MM.1S (cell line): ENCODE results near the gene TMEM123.

Experiments used
- DNase-seq: peaks from one replicate; pipeline ENCODE4 v3.0.0-alpha.2; 2015
- H2AFZ ChIP-seq: fragments of 300-600 bp; sonication (generic); 2 replicates; pipeline ENCODE4 v1.6.0; 2016; ENCODE audit warnings: antibody characterized with exemption, low read length
- H3F3A ChIP-seq: fragments of 300-600 bp; sonication (generic); 2 replicates; pipeline ENCODE4 v1.6.1; 2016; ENCODE audit warnings: mild to moderate bottlenecking, antibody characterized with exemption, low read length, moderate library complexity, mixed read lengths; ENCODE audit not compliant: insufficient read depth
- H3K27ac ChIP-seq: fragments of 300-600 bp; sonication (generic); 2 replicates; pipeline ENCODE4 v1.5.1; 2016; ENCODE audit warnings: mild to moderate bottlenecking, low read length
- H3K27me3 ChIP-seq: fragments of 300-600 bp; sonication (generic); replicated peaks from 2 replicates; pipeline ENCODE4 v1.6.0; 2016; ENCODE audit warnings: low read length; ENCODE audit not compliant: insufficient read depth
- H3K36me3 ChIP-seq: fragments of 300-600 bp; sonication (generic); replicated peaks from 2 replicates; pipeline ENCODE4 v1.6.1; 2016; ENCODE audit warnings: mild to moderate bottlenecking, low read length, mixed read lengths; ENCODE audit not compliant: insufficient read depth
- H3K4me1 ChIP-seq: fragments of 300-600 bp; sonication (generic); 2 replicates; pipeline ENCODE4 v1.6.1; 2016; ENCODE audit warnings: low read length, mixed read lengths
- H3K4me2 ChIP-seq: fragments of 300-600 bp; sonication (generic); 2 replicates; pipeline ENCODE4 v1.6.0; 2016; ENCODE audit warnings: low read depth, low read length
- H3K4me3 ChIP-seq: fragments of 300-600 bp; sonication (generic); 2 replicates; pipeline ENCODE4 v1.5.1; 2016; ENCODE audit warnings: low read length, mixed read lengths
- H3K79me2 ChIP-seq: fragments of 300-600 bp; sonication (generic); 2 replicates; pipeline ENCODE4 v1.6.1; 2016; ENCODE audit warnings: mixed run types, low read length, mixed read lengths
- H3K9ac ChIP-seq: fragments of 300-600 bp; sonication (generic); 2 replicates; pipeline ENCODE4 v1.6.1; 2016; ENCODE audit warnings: low read length, mixed read lengths
- H3K9me2 ChIP-seq: fragments of 300-600 bp; sonication (generic); replicated peaks from 2 replicates; pipeline ENCODE4 v1.6.1; 2016; ENCODE audit warnings: mild to moderate bottlenecking, low read length, mixed read lengths; ENCODE audit not compliant: insufficient read depth
- H3K9me3 ChIP-seq: fragments of 300-600 bp; sonication (generic); replicated peaks from 2 replicates; pipeline ENCODE4 v1.6.1; 2016; ENCODE audit warnings: mild to moderate bottlenecking, low read length, mixed read lengths; ENCODE audit not compliant: insufficient read depth
- H4K20me1 ChIP-seq: fragments of 300-600 bp; sonication (generic); 2 replicates; pipeline ENCODE4 v1.6.1; 2016; ENCODE audit warnings: mild to moderate bottlenecking, low read length, moderate library complexity, mixed read lengths; ENCODE audit not compliant: insufficient read depth
- EZH2 ChIP-seq: fragments of 300-600 bp; sonication (generic); optimal IDR thresholded peaks from 2 replicates; pipeline ENCODE3; 2017; ENCODE audit warnings: low read depth, mild to moderate bottlenecking, antibody characterized with exemption, low read length, mixed read lengths
- EZH2phosphoT487 ChIP-seq: fragments of 300-600 bp; sonication (generic); IDR thresholded peaks from 2 replicates; pipeline ENCODE4 v1.6.1; 2018; ENCODE audit warnings: antibody characterized with exemption, low read length
- TF ChIP-seq, protein P1 (sequence below): fragments of 300-600 bp; sonication (generic); IDR thresholded peaks from 2 replicates; pipeline ENCODE4 v1.5.1; 2016; ENCODE audit warnings: antibody characterized with exemption, low read length, mixed read lengths

Gene TMEM123

DNA sequence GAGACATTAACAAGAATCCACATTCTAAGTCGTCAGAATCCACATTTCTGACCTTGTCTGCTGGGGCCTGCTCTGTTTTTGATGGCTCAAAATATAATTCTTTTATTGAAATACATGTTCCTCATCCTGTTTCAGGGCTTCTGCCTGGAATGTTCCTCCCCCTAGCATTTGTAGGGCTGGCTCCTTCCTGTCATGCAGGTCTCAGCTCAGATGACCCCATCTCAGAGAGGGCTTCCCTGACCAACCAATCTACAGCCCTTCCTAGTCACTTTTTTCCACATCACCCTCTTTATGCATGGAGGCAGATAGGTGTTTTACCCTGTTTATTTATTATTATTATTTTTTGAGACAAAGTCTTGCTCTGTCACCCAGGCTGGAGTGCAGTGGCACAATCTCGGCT lies 14.8 kb downstream of the TMEM123 start:
- H3K9me3 ChIP-seq = no peaks in the 10 kb centered on the region
- H3K4me2 ChIP-seq = no peak overlapping the region
- no peak overlapping the region for H2AFZ ChIP-seq
- TF ChIP-seq, protein P1, sequence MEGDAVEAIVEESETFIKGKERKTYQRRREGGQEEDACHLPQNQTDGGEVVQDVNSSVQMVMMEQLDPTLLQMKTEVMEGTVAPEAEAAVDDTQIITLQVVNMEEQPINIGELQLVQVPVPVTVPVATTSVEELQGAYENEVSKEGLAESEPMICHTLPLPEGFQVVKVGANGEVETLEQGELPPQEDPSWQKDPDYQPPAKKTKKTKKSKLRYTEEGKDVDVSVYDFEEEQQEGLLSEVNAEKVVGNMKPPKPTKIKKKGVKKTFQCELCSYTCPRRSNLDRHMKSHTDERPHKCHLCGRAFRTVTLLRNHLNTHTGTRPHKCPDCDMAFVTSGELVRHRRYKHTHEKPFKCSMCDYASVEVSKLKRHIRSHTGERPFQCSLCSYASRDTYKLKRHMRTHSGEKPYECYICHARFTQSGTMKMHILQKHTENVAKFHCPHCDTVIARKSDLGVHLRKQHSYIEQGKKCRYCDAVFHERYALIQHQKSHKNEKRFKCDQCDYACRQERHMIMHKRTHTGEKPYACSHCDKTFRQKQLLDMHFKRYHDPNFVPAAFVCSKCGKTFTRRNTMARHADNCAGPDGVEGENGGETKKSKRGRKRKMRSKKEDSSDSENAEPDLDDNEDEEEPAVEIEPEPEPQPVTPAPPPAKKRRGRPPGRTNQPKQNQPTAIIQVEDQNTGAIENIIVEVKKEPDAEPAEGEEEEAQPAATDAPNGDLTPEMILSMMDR = no peak
- TF ChIP-seq EZH2 = no peak
- H3K4me1 ChIP-seq = no peaks in the 10 kb centered on the region
- H3K36me3 ChIP-seq = no peaks in the 10 kb centered on the region; the same call in 1 of the 2 replicates
- peaks cover 69% of the 10 kb centered on the region for H3K79me2 ChIP-seq
- no peaks in the 10 kb centered on the region for H4K20me1 ChIP-seq
- H3K9ac ChIP-seq = no peak overlapping the region
- no peak overlapping the region for H3K4me3 ChIP-seq
- no peak for DNase-seq
- H3F3A ChIP-seq = no peaks in the 10 kb centered on the region
- no peaks in the 10 kb centered on the region for H3K9me2 ChIP-seq
- H3K27me3 ChIP-seq = no peaks in the 10 kb centered on the region
- H3K27ac ChIP-seq = no peak overlapping the region

DNA sequence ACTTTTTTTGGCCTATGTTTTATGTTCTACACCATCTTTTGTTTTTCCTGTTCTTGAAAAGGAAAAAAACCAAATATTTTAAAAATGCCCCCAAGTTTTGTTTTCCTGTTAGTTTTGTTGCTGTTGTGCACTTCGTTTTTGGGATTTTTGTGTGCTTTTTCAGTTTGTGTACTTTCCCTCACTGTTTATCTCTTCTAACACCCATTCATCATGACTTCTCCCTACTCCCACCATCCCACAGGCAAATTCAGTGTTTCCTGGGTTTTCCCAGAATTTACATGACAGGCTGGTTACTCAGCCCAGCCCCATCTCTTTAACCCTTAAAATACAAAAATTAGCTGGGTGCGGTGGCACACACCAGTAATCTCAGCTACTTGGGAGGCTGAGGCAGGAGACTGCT lies 15.6 kb downstream of the TMEM123 start:
- H3K9me3 ChIP-seq = no peaks in the 10 kb centered on the region
- no peak overlapping the region for H3K4me2 ChIP-seq
- H3K79me2 ChIP-seq = peaks cover 71% of the 10 kb centered on the region
- no peak for DNase-seq
- no peaks in the 10 kb centered on the region; the same call in 1 of the 2 replicates for H3K36me3 ChIP-seq
- TF ChIP-seq EZH2 = no peak
- no peak for TF ChIP-seq EZH2phosphoT487
- TF ChIP-seq, protein P1 = no peak
- no peaks in the 10 kb centered on the region for H3F3A ChIP-seq
- H3K4me3 ChIP-seq = no peak overlapping the region
- no peak overlapping the region for H3K9ac ChIP-seq
- no peak overlapping the region for H3K27ac ChIP-seq
- H2AFZ ChIP-seq = no peak overlapping the region
- H4K20me1 ChIP-seq = no peaks in the 10 kb centered on the region
- no peaks in the 10 kb centered on the region for H3K9me2 ChIP-seq
- no peaks in the 10 kb centered on the region for H3K27me3 ChIP-seq
- no peaks in the 10 kb centered on the region for H3K4me1 ChIP-seq

DNA sequence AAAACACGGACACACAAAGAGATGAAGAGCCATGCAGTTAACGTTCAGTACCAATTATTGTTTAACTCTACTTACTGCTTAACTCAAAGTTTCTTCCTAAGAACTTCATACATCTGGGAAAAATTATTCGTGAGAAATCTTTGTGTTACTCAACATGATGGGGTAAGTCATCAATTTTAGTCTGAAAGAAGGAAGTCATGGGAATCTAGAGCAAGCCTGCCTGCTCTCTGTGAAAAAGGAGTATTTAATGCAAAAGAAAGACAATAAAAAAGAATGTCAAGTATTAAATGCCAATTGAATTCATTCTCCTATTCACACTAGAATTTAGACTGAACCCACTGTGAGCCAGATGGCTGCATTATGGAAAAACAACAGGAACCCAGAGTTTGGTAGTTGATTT lies 16.0 kb downstream of the TMEM123 start:
- H3K27ac ChIP-seq = no peak overlapping the region
- H3K9ac ChIP-seq = no peak overlapping the region
- H3K27me3 ChIP-seq = no peaks in the 10 kb centered on the region
- H3K36me3 ChIP-seq = no peaks in the 10 kb centered on the region; the same call in 1 of the 2 replicates
- H3K79me2 ChIP-seq = peaks cover 74% of the 10 kb centered on the region
- no peaks in the 10 kb centered on the region for H3F3A ChIP-seq
- DNase-seq = no peak
- 0 out of 2 replicates have a peak, but pooled peaks cover under 1% of the 10 kb centered on the region for H3K4me1 ChIP-seq
- H3K4me3 ChIP-seq = no peak overlapping the region
- H3K9me3 ChIP-seq = no peaks in the 10 kb centered on the region
- no peaks in the 10 kb centered on the region for H3K9me2 ChIP-seq
- H4K20me1 ChIP-seq = no peaks in the 10 kb centered on the region
- TF ChIP-seq EZH2phosphoT487 (no peak), EZH2 (no peak)
- TF ChIP-seq, protein P1 = no peak
- no peak overlapping the region for H3K4me2 ChIP-seq
- no peak overlapping the region for H2AFZ ChIP-seq
